Naive thymus-derived CD4-positive, alpha-beta T cell (primary cell): ENCODE results near the gene CYBRD1. TPM values are rescaled to one million over a fixed set of nuclear protein-coding genes. Genes with fewer than 3 reads are reported as not detected.
A peak's percentile ranks its signal among the peaks of the same experiment; 100 is the strongest.
"Not testable (repeated sequence)": the region's sequence is repeated elsewhere in the genome, so short reads cannot be mapped to it uniquely, and the experiment has no call there.

Experiments used
- ATAC-seq: fragments of 150-1000 bp; cut with Tn5 transposase; 2 replicates; pipeline ENCODE4 v1.10.0; 2021; ENCODE audit warnings: mild to moderate bottlenecking, moderate library complexity
- CTCF ChIA-PET: fragments of 350-600 bp; sonication (Branson Sonifier 250); formaldehyde crosslinking; loops from one replicate; lab custom pipeline; 2021; ENCODE audit warnings: antibody characterized with exemption; lab: Charles Lee
- POLR2A ChIA-PET: fragments of 350-600 bp; sonication (Branson Sonifier 250); formaldehyde crosslinking; loops from one replicate; lab custom pipeline; 2021; ENCODE audit warnings: antibody characterized with exemption, inconsistent platforms; lab: Charles Lee
- DNase-seq, 9 donors: peaks; one replicate each; pipeline versions ENCODE4 v3.0.0 to v3.0.0-alpha.2; 2020 to 2022; ENCODE audit warnings: mixed read lengths in 1 of 9
- H3K27ac ChIP-seq: one replicate; pipeline ENCODE4 v1.7.0; 2013; ENCODE audit warnings: mild to moderate bottlenecking, low read depth, low read length, moderate library complexity
- H3K27me3 ChIP-seq, 2 donors: one replicate each; pipeline ENCODE4 v1.7.0; 2013; ENCODE audit warnings: low read length in 2 of 2, mild to moderate bottlenecking in 2 of 2, moderate library complexity in 2 of 2; ENCODE audit not compliant: control insufficient read depth in 2 of 2, insufficient read depth in 2 of 2
- H3K36me3 ChIP-seq, 3 experiments: 1 replicate in 2 of 3; 2 replicates in 1 of 3; pipeline ENCODE4 v1.7.0; 2013; ENCODE audit warnings: low read length in 3 of 3, mild to moderate bottlenecking in 3 of 3, moderate library complexity in 1 of 3; ENCODE audit not compliant: insufficient read depth in 3 of 3, control insufficient read depth in 2 of 3
- H3K4me1 ChIP-seq, 2 donors: one replicate each; pipeline ENCODE4 v1.7.0; 2013; ENCODE audit warnings: low read length in 2 of 2, mild to moderate bottlenecking in 2 of 2, moderate library complexity in 1 of 2; ENCODE audit not compliant: control insufficient read depth in 2 of 2, insufficient read depth in 2 of 2
- H3K4me3 ChIP-seq: 2 replicates; pipeline ENCODE4 v1.7.0; 2013; ENCODE audit warnings: mild to moderate bottlenecking, low read length
- H3K9me3 ChIP-seq, 3 experiments: 1 replicate in 2 of 3; 2 replicates in 1 of 3; pipeline ENCODE4 v1.7.0; 2013; ENCODE audit warnings: low read length in 3 of 3; ENCODE audit not compliant: control insufficient read depth in 2 of 3
- H3K27ac Mint-ChIP-seq, 9 donors: one replicate each; pipeline ENCODE4 v1.8.0; 2020 to 2022; ENCODE audit warnings: mixed read lengths in 9 of 9, mild to moderate bottlenecking in 8 of 9, moderate library complexity in 5 of 9, inconsistent platforms in 2 of 9
- H3K27me3 Mint-ChIP-seq, 5 donors: one replicate each; pipeline ENCODE4 v1.8.0; 2021 to 2022; ENCODE audit warnings: mixed read lengths in 5 of 5, mild to moderate bottlenecking in 1 of 5
- H3K36me3 Mint-ChIP-seq, 5 donors: one replicate each; pipeline ENCODE4 v1.8.0; 2020 to 2022; ENCODE audit warnings: mixed read lengths in 5 of 5, mild to moderate bottlenecking in 3 of 5, inconsistent platforms in 1 of 5
- H3K4me1 Mint-ChIP-seq, 7 donors: one replicate each; pipeline ENCODE4 v1.8.0; 2020 to 2022; ENCODE audit warnings: mixed read lengths in 7 of 7, mild to moderate bottlenecking in 3 of 7, inconsistent platforms in 1 of 7
- H3K4me3 Mint-ChIP-seq, 10 donors: one replicate each; pipeline ENCODE4 v1.8.0; 2020 to 2022; ENCODE audit warnings: mild to moderate bottlenecking in 10 of 10, mixed read lengths in 10 of 10, moderate library complexity in 6 of 10, inconsistent platforms in 2 of 10
- H3K9me3 Mint-ChIP-seq, 11 donors: one replicate each; pipeline ENCODE4 v1.8.0; 2020 to 2022; ENCODE audit warnings: mixed read lengths in 11 of 11, mild to moderate bottlenecking in 4 of 11, inconsistent platforms in 1 of 11, moderate library complexity in 1 of 11
- intact Hi-C, 2 donors: fragments of 100-400 bp; cut with micrococcal nuclease; formaldehyde crosslinking; loops; one replicate each; pipeline ENCODE4 v1.15.1; 2023
- polyA plus RNA-seq, 2 donors: library from polyadenylated mRNA; unstranded; fragments of 300-500 nt; fragmentation: Illumina TruSeq; gene quantifications; one replicate each; pipeline ENCODE4 v1.2.3, GENCODE V29; 2021
- total RNA-seq, 6 experiments: library from RNA in 5 of 6; stranded (reverse) in 5 of 6; gene quantifications; 1 replicate in 5 of 6; 2 replicates in 1 of 6; pipeline ENCODE4 v1.2.3 and lab custom pipeline; 2021 to 2026

The CYBRD1 gene
- total and polyA plus RNA-seq, 7 experiments from 2014 or later: 0.12 to 11.1 (median 1.2) TPM; not detected in 1

DNA sequence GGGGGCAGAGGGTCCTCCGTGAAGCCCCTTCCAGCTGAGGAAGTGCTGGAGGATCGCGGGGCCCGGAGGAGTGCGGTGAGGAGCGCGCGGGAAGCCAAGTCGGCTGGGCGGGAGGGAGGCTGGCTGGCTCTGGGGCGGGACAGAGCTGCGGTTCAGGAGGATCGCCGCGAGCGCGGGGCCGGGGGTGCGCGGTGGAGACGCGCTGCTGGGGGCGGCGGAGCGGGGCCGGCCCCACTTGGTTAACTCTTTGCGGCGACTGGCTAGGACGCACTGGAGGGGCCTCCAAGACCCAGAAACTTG is 464 bp downstream of the CYBRD1 start:
- Histone ChIP-seq H3K9me3 (no peaks in the 10 kb centered on the region), H3K36me3 (no peaks in the 10 kb centered on the region), H3K27me3 (no peaks in the 10 kb centered on the region), H3K4me3 (no peak overlapping the region), H3K4me1 (no peaks in the 10 kb centered on the region), H3K27ac (no peak overlapping the region)
- POLR2A ChIA-PET: no interaction called here
- Mint-ChIP-seq H3K9me3 (peaks cover 0 to 1% (median 0%) of the 10 kb centered on the region in 11 donors), H3K4me3 (peak overlapping the region; percentile 48 to 90 (median 72)), H3K27ac (no peak overlapping the region), H3K36me3 (peaks cover 0 to 4% (median 0%) of the 10 kb centered on the region in 5 donors), H3K27me3 (peaks cover 54 to 67% (median 60%) of the 10 kb centered on the region in 5 donors), H3K4me1 (peaks cover 0 to 25% (median 12%) of the 10 kb centered on the region in 7 donors)
- CTCF ChIA-PET: no interaction called here
- DNase-seq (no peak), ATAC-seq (peak; percentile 39)
- intact Hi-C loops: no loop called here

DNA sequence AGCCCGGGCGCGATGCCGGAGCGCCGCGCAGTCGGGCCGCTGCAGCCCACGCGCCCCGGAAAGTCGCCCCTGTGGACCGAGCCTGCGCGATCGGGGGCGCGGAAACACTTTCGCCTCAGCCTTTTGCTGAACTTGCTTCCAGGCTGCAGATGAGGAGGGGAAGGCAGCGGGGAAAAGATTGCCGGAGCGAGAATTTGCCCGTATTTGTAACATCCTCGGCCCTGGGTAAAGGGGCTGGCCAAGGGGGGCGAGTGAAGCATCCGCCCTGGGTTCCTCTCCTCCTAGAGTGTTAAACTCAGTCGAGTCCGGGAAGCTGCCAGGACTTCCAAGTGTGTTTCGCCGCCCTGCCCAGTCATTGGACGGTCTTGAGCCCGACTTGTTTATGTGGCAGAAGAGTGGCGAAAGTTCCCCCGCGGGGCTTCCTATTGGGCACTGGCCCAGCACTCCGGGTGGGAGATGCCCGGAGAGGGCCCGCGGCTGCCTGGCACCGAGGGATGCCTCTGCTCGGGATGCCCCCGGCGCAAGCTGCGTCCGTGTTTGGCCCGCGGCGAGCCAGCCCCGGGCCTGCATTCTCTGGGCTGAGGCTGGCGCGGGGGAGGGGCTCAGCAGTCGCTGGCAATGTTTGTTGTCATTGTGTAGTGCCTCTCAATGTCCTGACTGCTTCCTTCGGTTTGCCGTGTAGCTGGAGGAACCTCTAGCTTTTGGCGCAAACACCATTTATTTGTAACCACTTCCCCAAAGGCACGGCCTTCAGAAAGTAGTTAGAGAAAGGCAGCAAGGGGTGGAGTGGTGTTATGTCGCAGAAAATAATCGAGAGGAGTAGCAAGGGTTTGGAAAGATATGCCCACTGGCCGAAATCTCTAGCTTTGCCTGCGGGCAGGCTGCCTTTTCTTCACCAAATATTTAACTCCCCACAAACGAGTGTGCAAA is 1.1 kb downstream of the CYBRD1 start:
- peak overlapping the region; percentile 36 to 90 (median 72) for H3K4me3 Mint-ChIP-seq
- Histone ChIP-seq H3K36me3 (no peaks in the 10 kb centered on the region), H3K27ac (no peak overlapping the region), H3K9me3 (no peaks in the 10 kb centered on the region), H3K4me1 (no peaks in the 10 kb centered on the region), H3K4me3 (no peak overlapping the region), H3K27me3 (no peaks in the 10 kb centered on the region)
- peaks cover 0 to 25% (median 12%) of the 10 kb centered on the region in 7 donors for H3K4me1 Mint-ChIP-seq
- DNase-seq (peak in 2 of 9 donors; percentile 0 to 41), ATAC-seq (peak; percentile 52)
- H3K27ac Mint-ChIP-seq: no peak overlapping the region
- ChIA-PET POLR2A (no interaction called here), CTCF (no interaction called here)
- peaks cover 0 to under 1% (median 0%) of the 10 kb centered on the region in 5 donors for H3K36me3 Mint-ChIP-seq
- peaks cover 0 to 1% (median 0%) of the 10 kb centered on the region in 11 donors for H3K9me3 Mint-ChIP-seq
- intact Hi-C loops: no loop called here
- H3K27me3 Mint-ChIP-seq: peaks cover 57 to 66% (median 63%) of the 10 kb centered on the region in 5 donors

GRCh38 chr2:171524018-171524401 is 1.7 kb downstream of the CYBRD1 start:
- Mint-ChIP-seq H3K36me3 (peaks cover 0 to 6% (median 0%) of the 10 kb centered on the region in 5 donors), H3K4me1 (peaks cover 0 to 25% (median 12%) of the 10 kb centered on the region in 7 donors), H3K4me3 (peak overlapping the region in 9 of 10 donors; percentile 33 to 81 (median 62)), H3K9me3 (peaks cover 0 to 4% (median 0%) of the 10 kb centered on the region in 11 donors), H3K27ac (no peak overlapping the region), H3K27me3 (peaks cover 59 to 68% (median 62%) of the 10 kb centered on the region in 5 donors)
- ChIA-PET CTCF (no interaction called here), POLR2A (no interaction called here)
- no peaks in the 10 kb centered on the region for H3K9me3 ChIP-seq
- H3K27me3 ChIP-seq: no peaks in the 10 kb centered on the region
- H3K27ac ChIP-seq: no peak overlapping the region
- DNase-seq (no peak), ATAC-seq (no peak)
- H3K4me3 ChIP-seq: no peak overlapping the region
- intact Hi-C loops: no loop called here
- no peaks in the 10 kb centered on the region for H3K4me1 ChIP-seq
- H3K36me3 ChIP-seq: no peaks in the 10 kb centered on the region

GRCh38 chr2:171529914-171530313 is 7.6 kb downstream of the CYBRD1 start:
- no peaks in the 10 kb centered on the region for H3K27me3 ChIP-seq
- no peaks in the 10 kb centered on the region for H3K4me1 Mint-ChIP-seq
- H3K27me3 Mint-ChIP-seq: peaks cover 32 to 46% (median 39%) of the 10 kb centered on the region in 5 donors
- CTCF ChIA-PET: no interaction called here
- H3K4me1 ChIP-seq: no peaks in the 10 kb centered on the region
- H3K27ac Mint-ChIP-seq: no peak overlapping the region
- POLR2A ChIA-PET: no interaction called here
- peaks cover 0 to 7% (median 0%) of the 10 kb centered on the region in 3 experiments for H3K9me3 ChIP-seq
- DNase-seq (no peak), ATAC-seq (no peak)
- H3K4me3 Mint-ChIP-seq: no peak overlapping the region
- intact Hi-C loops: no loop called here
- H3K36me3 ChIP-seq: no peaks in the 10 kb centered on the region
- H3K27ac ChIP-seq: no peak overlapping the region
- peaks cover 4 to 8% (median 6%) of the 10 kb centered on the region in 11 donors for H3K9me3 Mint-ChIP-seq
- no peak overlapping the region for H3K4me3 ChIP-seq
- peaks cover 0 to 11% (median 0%) of the 10 kb centered on the region in 5 donors for H3K36me3 Mint-ChIP-seq

GRCh38 chr2:171530378-171530777 is 8.1 kb downstream of the CYBRD1 start:
- H3K9me3 Mint-ChIP-seq: peaks cover 4 to 8% (median 6%) of the 10 kb centered on the region in 11 donors
- ChIA-PET CTCF (no interaction called here), POLR2A (no interaction called here)
- ATAC-seq (no peak), DNase-seq (no peak)
- no peaks in the 10 kb centered on the region for H3K27me3 ChIP-seq
- peaks cover 0 to 11% (median 0%) of the 10 kb centered on the region in 5 donors for H3K36me3 Mint-ChIP-seq
- peaks cover 28 to 46% (median 35%) of the 10 kb centered on the region in 5 donors for H3K27me3 Mint-ChIP-seq
- intact Hi-C loops: no loop called here
- H3K27ac Mint-ChIP-seq: no peak overlapping the region
- no peak overlapping the region for H3K4me3 ChIP-seq
- H3K36me3 ChIP-seq: no peaks in the 10 kb centered on the region
- H3K4me1 ChIP-seq: no peaks in the 10 kb centered on the region
- H3K9me3 ChIP-seq: peaks cover 0 to 7% (median 0%) of the 10 kb centered on the region in 3 experiments
- H3K4me3 Mint-ChIP-seq: no peak overlapping the region
- H3K27ac ChIP-seq: no peak overlapping the region
- H3K4me1 Mint-ChIP-seq: no peaks in the 10 kb centered on the region

DNA sequence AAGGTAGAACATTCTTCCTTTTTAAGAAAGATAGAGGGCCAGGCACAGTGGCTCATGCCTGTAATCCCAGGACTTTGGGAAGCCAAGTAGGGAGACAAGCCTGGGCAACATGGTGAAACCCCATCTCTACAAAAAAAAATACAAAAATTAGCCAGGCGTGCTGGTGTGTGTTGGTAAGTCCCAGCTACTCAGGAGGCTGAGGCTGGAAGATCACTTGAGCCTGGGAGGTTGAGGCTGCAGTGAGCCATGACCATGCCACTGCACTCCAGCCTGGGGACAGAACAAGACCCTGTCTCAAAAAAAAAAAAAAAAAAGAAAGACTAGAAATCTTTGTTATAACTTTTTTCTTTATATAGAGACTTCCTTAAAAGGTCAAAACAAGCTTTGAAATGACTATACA is 8.6 kb downstream of the CYBRD1 start:
- H3K4me3 ChIP-seq, DNase-seq, H3K9me3 Mint-ChIP-seq, H3K9me3 ChIP-seq, H3K27ac Mint-ChIP-seq, H3K27me3 ChIP-seq, POLR2A ChIA-PET, intact Hi-C loops, ATAC-seq, H3K4me1 ChIP-seq, H3K27ac ChIP-seq, H3K36me3 ChIP-seq, H3K4me3 Mint-ChIP-seq, H3K4me1 Mint-ChIP-seq: not testable (repeated sequence)
- CTCF ChIA-PET: interaction anchor here (0.8 kb wide), 1 partner anchor 554 kb away, joined by 3 read pairs; no protein-coding TSS in a partner anchor
- Mint-ChIP-seq H3K27me3 (peaks cover 26 to 49% (median 36%) of the 10 kb centered on the region in 5 donors), H3K36me3 (peaks cover 0 to 11% (median 0%) of the 10 kb centered on the region in 5 donors)
